HepG2 (cell line): ENCODE measurements around the gene ITSN2.
"Not testable (repeated sequence)": the region's sequence is repeated elsewhere in the genome, so short reads cannot be mapped to it uniquely, and the experiment has no call there.

Experiments
- ATF3 ChIP-seq: sonication (generic); formaldehyde crosslinking; IDR thresholded peaks from 2 replicates; pipeline ENCODE4 v1.4.0; 2020; ENCODE audit warnings: missing genetic modification reagents
- CREB1 ChIP-seq, 2 experiments: fragments of 450-650 bp in 1 of 2; IDR thresholded peaks; 2 replicates each; pipeline ENCODE4 v1.6.1; 2016 to 2017; ENCODE audit warnings: control low read depth in 1 of 2, mild to moderate bottlenecking in 1 of 2, missing compliant biosample characterization in 1 of 2, missing genetic modification characterization in 1 of 2
- EZH2 ChIP-seq: conservative IDR thresholded peaks from 2 replicates; pipeline ENCODE4 v1.6.1; 2012; ENCODE audit warnings: mild to moderate bottlenecking, low read depth, low read length, moderate library complexity
- KDM1A ChIP-seq: IDR thresholded peaks from 2 replicates; pipeline ENCODE4 v1.6.1; 2016; ENCODE audit warnings: missing compliant biosample characterization
- MXI1 ChIP-seq: IDR thresholded peaks from 3 replicates; pipeline ENCODE4 v1.6.1; 2012; ENCODE audit warnings: low read depth, low read length, inconsistent platforms, borderline replicate concordance
- RBM22 ChIP-seq: fragments of 200-400 bp; formaldehyde crosslinking; optimal IDR thresholded peaks from 2 replicates; pipeline ENCODE3; 2017; ENCODE audit warnings: mild to moderate bottlenecking, low read length, moderate library complexity
- REL ChIP-seq: sonication (generic); formaldehyde crosslinking; conservative IDR thresholded peaks from 2 replicates; pipeline ENCODE4 v1.8.0; 2022; ENCODE audit warnings: mild to moderate bottlenecking, missing genetic modification reagents, moderate library complexity
- TF ChIP-seq, protein P1 (sequence below): sonication (generic); formaldehyde crosslinking; IDR thresholded peaks from 2 replicates; pipeline ENCODE4 v1.5.0; 2020; ENCODE audit warnings: mild to moderate bottlenecking, missing genetic modification reagents, moderate library complexity

GRCh38 chr2:24408704-24409103, 48.4 kb upstream of the ITSN2 start:
- not testable (repeated sequence) for TF ChIP-seq KDM1A (CRISPR knock-in tag); ATF3; RBM22; EZH2; MXI1; CREB1 (IDR thresholded peaks at IDR 0.05); CREB1 (CRISPR knock-in tag; IDR thresholded peaks at IDR 0.05); REL (CRISPR knock-in tag)
- TF ChIP-seq, protein P1, sequence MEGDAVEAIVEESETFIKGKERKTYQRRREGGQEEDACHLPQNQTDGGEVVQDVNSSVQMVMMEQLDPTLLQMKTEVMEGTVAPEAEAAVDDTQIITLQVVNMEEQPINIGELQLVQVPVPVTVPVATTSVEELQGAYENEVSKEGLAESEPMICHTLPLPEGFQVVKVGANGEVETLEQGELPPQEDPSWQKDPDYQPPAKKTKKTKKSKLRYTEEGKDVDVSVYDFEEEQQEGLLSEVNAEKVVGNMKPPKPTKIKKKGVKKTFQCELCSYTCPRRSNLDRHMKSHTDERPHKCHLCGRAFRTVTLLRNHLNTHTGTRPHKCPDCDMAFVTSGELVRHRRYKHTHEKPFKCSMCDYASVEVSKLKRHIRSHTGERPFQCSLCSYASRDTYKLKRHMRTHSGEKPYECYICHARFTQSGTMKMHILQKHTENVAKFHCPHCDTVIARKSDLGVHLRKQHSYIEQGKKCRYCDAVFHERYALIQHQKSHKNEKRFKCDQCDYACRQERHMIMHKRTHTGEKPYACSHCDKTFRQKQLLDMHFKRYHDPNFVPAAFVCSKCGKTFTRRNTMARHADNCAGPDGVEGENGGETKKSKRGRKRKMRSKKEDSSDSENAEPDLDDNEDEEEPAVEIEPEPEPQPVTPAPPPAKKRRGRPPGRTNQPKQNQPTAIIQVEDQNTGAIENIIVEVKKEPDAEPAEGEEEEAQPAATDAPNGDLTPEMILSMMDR (CRISPR knock-in tag) = not testable (repeated sequence)
